Measurements from ENCODE around the gene ALS2CL.

Gene ALS2CL

GRCh38 chr3:46702246-46703012, 8.9 kb upstream of the ALS2CL start:
- DNase-seq (ENCODE audit: low spot score), result no peak

GRCh38 chr3:46701181-46701939, 7.9 kb upstream of the ALS2CL start, which contains the start of gene TMIE:
Gene TMIE (plus strand): TSS chr3:46701392. CDS start chr3:46701488, 96 bp downstream.
- DNase-seq (ENCODE audit: low spot score), result no peak

DNA sequence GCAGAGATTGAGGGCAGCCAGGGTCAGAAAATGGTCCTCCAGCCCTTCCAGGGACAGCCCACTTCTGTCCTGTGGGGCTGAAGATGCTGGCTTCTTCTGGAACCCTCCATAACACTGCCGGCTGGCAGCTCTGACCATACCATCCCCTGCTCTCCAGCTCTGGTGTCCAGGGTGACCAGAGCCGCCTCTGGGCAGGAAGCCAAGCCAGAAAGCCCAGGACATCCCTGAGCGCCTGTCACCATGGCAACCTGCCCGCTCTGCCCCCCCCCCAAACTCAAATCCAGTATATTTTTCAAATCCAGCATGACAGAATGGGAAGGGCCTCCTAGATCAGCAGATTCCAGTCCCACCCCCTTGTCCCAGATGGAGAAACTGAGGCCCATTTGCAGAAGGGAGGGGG, 7.3 kb upstream of the ALS2CL start:
- DNase-seq (ENCODE audit: low spot score), result no peak

GRCh38 chr3:46699676-46700523, 6.4 kb upstream of the ALS2CL start:
- DNase-seq (ENCODE audit: low spot score), result no peak

GRCh38 chr3:46695962-46696894, 2.7 kb upstream of the ALS2CL start:
- no peak for DNase-seq (ENCODE audit: low spot score)

DNA sequence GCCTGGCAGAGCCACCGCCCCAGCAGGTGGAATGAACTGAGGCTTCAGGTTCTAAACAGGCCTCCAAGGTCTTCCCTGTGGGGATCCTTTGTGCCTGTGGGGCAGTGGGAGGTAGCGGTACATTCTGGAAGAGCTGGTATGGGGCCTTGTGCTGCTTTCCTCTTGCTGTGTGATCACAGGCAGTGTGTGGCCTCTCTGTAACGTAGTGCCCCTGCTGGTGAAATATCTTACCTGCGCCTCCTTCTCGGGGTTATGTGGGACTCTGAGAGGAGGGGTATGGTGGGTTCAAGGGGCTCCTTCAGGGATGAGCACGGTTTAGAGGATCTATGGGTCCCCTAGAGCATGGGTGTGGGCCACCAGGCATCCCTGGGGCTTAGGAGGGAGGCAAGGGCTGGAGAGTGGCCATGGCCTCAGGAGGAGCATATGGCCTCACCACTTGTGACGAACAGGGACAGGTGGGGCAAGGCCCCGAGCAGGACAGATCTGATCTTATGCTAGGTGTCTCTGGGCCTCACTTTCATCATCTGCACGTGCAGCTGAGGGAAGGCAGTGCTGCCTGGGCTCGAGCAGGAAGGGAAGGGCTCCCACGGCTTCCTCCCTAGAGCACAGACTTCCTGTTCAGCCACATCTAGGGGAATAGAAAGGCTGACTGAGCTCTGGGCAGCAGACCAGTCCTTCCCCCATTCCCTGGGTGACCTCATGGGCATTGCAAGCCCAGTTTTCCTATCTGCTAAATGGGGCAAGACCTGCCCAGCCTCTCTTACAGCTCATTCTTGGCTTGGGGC, 1.9 kb upstream of the ALS2CL start:
- peak; percentile 88 for DNase-seq (ENCODE audit: low spot score)

DNA sequence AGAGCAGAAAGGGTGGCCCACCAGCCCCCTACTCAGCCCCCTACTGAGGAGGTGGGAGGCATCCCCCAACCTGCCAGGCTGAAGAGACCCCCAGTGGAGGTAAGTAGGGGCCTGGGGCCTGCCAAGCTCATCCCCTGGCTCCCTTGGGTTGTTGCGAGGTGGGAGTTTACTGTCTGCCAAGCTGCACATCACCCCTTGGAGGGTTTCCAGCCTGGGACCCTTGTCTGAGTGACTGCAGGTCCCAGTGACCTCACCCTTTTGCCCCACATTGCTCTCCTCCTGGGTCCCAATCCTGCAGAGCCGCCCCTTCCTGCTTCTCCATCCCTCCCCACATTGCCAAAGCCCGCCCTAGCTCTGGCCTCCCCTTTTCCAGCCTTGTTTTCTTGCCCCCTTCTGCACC, 1.0 kb upstream of the ALS2CL start:
- DNase-seq (ENCODE audit: low spot score), result no peak

- no peak for DNase-seq (ENCODE audit: low spot score)
Measured at GRCh38 chr3:46693892-46694226, 380 bp upstream of the ALS2CL start.

DNA sequence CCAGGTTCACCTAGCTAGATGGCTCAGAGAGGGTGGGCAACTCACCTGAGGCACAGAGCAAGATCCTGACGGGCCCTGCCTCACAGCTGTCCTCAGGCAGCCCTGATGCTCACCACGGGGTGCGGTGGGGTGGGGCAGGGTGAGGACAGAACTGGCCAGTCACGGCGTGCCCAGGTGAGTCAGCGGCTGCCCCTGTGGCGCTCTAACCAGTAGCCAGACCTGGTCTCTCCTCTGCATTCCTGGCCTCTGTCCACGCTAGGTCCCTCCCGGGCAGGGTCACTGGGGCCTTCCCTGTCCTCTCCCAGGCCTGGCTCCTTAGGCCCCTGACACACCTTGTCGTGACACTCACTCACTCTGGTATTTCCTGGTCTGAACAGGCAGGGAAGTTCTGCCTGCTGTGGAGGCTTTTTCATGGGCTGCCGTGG, 901 bp downstream of the ALS2CL start:
- peak; percentile 65 for DNase-seq (ENCODE audit: low spot score)

GRCh38 chr3:46690798-46691197, 2.7 kb downstream of the ALS2CL start:
- DNase-seq (ENCODE audit: low spot score), result no peak

- no peak for DNase-seq (ENCODE audit: low spot score)
Measured at GRCh38 chr3:46685446-46685845, 8.0 kb downstream of the ALS2CL start.

DNA sequence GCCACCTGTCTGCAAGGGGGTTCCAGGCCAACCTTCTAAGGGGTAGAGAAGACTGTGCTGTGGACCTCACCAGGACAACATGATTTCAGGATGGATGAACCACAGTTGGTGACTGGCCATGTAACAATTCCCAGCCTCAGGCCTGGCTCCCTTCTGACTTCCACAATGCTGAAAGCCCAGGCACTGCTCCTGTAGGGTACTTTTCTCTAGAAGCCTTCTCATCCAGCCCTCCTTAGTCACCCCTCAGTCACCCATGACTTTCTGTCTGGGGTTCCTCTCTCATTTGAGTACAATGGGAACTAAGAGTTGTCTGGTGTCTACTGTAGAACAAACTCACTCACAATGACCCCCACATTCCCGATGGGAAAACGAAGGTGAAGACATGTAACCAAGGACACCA, 8.6 kb downstream of the ALS2CL start:
- no peak for DNase-seq (ENCODE audit: low spot score)

GRCh38 chr3:46682974-46683373, 10.5 kb downstream of the ALS2CL start:
- no peak for DNase-seq (ENCODE audit: low spot score)

GRCh38 chr3:46681856-46682540, 11.5 kb downstream of the ALS2CL start:
- no peak for DNase-seq (ENCODE audit: low spot score)

DNA sequence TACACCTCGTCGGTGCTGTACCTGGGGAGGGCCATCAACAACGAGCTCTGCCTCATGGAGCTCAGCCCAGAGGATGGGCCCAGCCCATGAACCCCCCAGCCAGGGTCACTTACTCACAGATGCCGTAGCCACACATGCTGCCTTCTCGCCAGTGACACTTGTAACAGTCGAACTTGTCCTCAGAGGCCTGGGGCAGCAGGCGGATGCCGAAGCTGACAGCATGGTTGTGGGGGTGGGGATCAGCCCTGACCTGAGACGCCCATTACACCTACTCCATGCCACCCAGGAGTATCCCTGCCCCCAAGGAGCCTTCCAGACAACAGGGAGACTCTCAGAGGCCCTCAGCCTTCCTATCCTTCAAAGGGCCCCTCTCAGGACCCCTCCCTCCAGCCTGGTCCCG, 12.1 kb downstream of the ALS2CL start:
- no peak for DNase-seq (ENCODE audit: low spot score)

GRCh38 chr3:46680298-46680826, 13.1 kb downstream of the ALS2CL start:
- no peak for DNase-seq (ENCODE audit: low spot score)

GRCh38 chr3:46679681-46680080, 13.8 kb downstream of the ALS2CL start:
- no peak for DNase-seq (ENCODE audit: low spot score)

DNA sequence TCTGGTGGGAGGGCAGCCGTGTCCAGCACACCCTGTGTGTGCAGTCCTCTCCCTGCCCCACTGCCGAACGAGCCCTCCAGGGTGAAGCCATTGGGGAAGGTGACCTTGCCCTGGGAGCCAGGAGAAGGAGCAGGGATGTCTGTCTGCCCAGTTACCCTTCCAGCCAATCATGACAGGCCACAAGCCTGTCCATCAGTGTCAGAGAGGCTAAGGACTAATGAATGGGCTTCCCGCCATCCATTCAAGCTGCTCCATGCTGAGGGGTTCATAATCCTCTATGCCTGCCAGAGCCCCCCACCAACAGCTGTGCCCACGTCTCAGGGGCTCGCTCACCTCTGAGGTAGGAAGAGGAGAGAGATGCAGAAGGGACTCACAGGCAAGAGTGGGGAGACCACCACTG, 15.2 kb downstream of the ALS2CL start:
- no peak for DNase-seq (ENCODE audit: low spot score)

DNA sequence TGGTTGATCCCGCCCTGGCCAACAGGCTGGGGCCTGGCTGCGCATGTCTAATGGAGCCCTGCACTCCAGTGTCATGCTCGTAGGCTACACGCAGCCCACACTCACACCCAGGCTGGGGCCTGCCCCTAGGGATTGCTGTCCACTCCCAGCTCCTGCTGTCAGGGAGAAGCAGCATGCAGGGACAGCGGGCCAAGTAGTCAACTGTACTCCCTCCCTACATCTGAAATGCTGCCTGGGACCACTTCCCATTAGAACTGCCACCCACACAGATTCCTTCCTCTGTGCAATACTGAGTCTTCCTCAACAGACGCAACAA, 16.1 kb downstream of the ALS2CL start:
- no peak for DNase-seq (ENCODE audit: low spot score)

Measured in HuH-7 (cell line).